Calu3 (cell line): ENCODE measurements around the gene SLITRK5. TPM values are rescaled to one million over a fixed set of nuclear protein-coding genes. Genes with fewer than 3 reads are reported as not detected.

Experiments used
- Bru-seq: library from RNA; stranded (reverse); fragments of 400-500 nt; gene quantifications from one replicate; lab custom pipeline; 2021; lab: Mats Ljungman, UMichigan
- BruChase-seq, 2 experiments: library from RNA; stranded (reverse); fragments of 400-500 nt; gene quantifications; one replicate each; lab custom pipeline; 2021; lab: Mats Ljungman, UMichigan
- BruUV-seq: library from RNA; stranded (reverse); fragments of 400-500 nt; replicated peaks from 2 replicates; lab custom pipeline; 2021; lab: Mats Ljungman, UMichigan
- CTCF ChIA-PET: fragments of 300-600 bp; sonication (Branson Sonifier 250); formaldehyde crosslinking; loops from one replicate; lab custom pipeline; 2022; ENCODE audit warnings: antibody characterized with exemption; lab: Charles Lee
- DNase-seq: peaks from one replicate; pipeline ENCODE4 v3.0.0; 2022
- H3K27ac Mint-ChIP-seq: one replicate; pipeline ENCODE4 v1.8.0; 2022; ENCODE audit warnings: mixed read lengths; ENCODE audit not compliant: unreplicated experiment
- H3K27me3 Mint-ChIP-seq: one replicate; pipeline ENCODE4 v1.8.0; 2022; ENCODE audit warnings: mixed read lengths; ENCODE audit not compliant: unreplicated experiment
- H3K36me3 Mint-ChIP-seq: one replicate; pipeline ENCODE4 v1.8.0; 2022; ENCODE audit warnings: mild to moderate bottlenecking, moderate library complexity, mixed read lengths; ENCODE audit not compliant: insufficient read depth, unreplicated experiment
- H3K4me1 Mint-ChIP-seq: one replicate; pipeline ENCODE4 v1.8.0; 2022; ENCODE audit warnings: mild to moderate bottlenecking, low read depth, mixed read lengths; ENCODE audit not compliant: unreplicated experiment
- H3K4me3 Mint-ChIP-seq: one replicate; pipeline ENCODE4 v1.8.0; 2022; ENCODE audit warnings: mild to moderate bottlenecking, low read depth, moderate library complexity, mixed read lengths; ENCODE audit not compliant: unreplicated experiment
- H3K9me3 Mint-ChIP-seq: one replicate; pipeline ENCODE4 v1.8.0; 2022; ENCODE audit warnings: low read depth, mixed read lengths; ENCODE audit not compliant: unreplicated experiment
- CTCF ChIP-seq: fragments of 200-600 bp; IDR thresholded peaks from one replicate; pipeline ENCODE4 v1.8.0; 2022; ENCODE audit warnings: antibody characterized with exemption; ENCODE audit not compliant: unreplicated experiment
- intact Hi-C: fragments of 100-400 bp; cut with micrococcal nuclease; formaldehyde crosslinking; loops from one replicate; pipeline ENCODE4 v1.10.0; 2022; ENCODE audit not compliant: unreplicated experiment
- long read RNA-seq: library from polyadenylated mRNA; stranded (forward); transcript quantifications from one replicate; pipeline ENCODE4 v2.0.0, GENCODE V29; 2022
- total RNA-seq: library from RNA; stranded (reverse); gene quantifications from 2 replicates; pipeline ENCODE4 v1.2.3, GENCODE V29; 2022

The SLITRK5 gene
- total RNA-seq (not detected in 2 replicates), Bru-seq, nascent RNA (not detected), BruChase-seq, experiment 1, labeled RNA remaining after a 6-hour chase (not detected), BruChase-seq, experiment 2, labeled RNA remaining after a 2-hour chase (not detected)
- long read RNA-seq: 0 reads

- Mint-ChIP-seq H3K27me3 (no peaks in the 10 kb centered on the region), H3K36me3 (no peaks in the 10 kb centered on the region), H3K9me3 (peaks cover 2% of the 10 kb centered on the region), H3K27ac (no peak within 1 kb of the TSS), H3K4me1 (no peaks in the 10 kb centered on the region), H3K4me3 (no peak within 1 kb of the TSS)
- intact Hi-C loops: no loop called here
- DNase-seq: no peak
- CTCF ChIA-PET: no interaction called here
- TF ChIP-seq CTCF: no peak
- BruUV-seq: no TSS peak
Observed at GRCh38 chr13:87671031-87671752, at the start of gene SLITRK5. TSS of gene SLITRK5 (plus strand) at chr13:87671371. CDS start at chr13:87675389, 4,018 bp downstream.

- CTCF ChIA-PET: no interaction called here
- no peak for DNase-seq
- intact Hi-C loops: no loop called here
- Mint-ChIP-seq H3K4me1 (no peaks in the 10 kb centered on the region), H3K4me3 (no peak overlapping the region), H3K27ac (no peak overlapping the region), H3K9me3 (peaks cover 2% of the 10 kb centered on the region), H3K36me3 (no peaks in the 10 kb centered on the region), H3K27me3 (no peaks in the 10 kb centered on the region)
- no peak for TF ChIP-seq CTCF
- no TSS peak for BruUV-seq
Observed at GRCh38 chr13:87622971-87623370, 48.2 kb upstream of the SLITRK5 start.

GRCh38 chr13:87656306-87656705 is 14.9 kb upstream of the SLITRK5 start:
- Mint-ChIP-seq H3K9me3 (peaks cover 2% of the 10 kb centered on the region), H3K27ac (no peak overlapping the region), H3K36me3 (no peaks in the 10 kb centered on the region), H3K27me3 (no peaks in the 10 kb centered on the region), H3K4me3 (no peak overlapping the region), H3K4me1 (no peaks in the 10 kb centered on the region)
- CTCF ChIA-PET: no interaction called here
- BruUV-seq: no TSS peak
- TF ChIP-seq CTCF: no peak
- intact Hi-C loops: no loop called here
- no peak for DNase-seq

GRCh38 chr13:87661471-87661870 is 9.7 kb upstream of the SLITRK5 start:
- no peaks in the 10 kb centered on the region for H3K4me1 Mint-ChIP-seq
- no peak for DNase-seq
- no TSS peak for BruUV-seq
- CTCF ChIA-PET: no interaction called here
- no peak overlapping the region for H3K4me3 Mint-ChIP-seq
- H3K27ac Mint-ChIP-seq: no peak overlapping the region
- TF ChIP-seq CTCF: no peak
- intact Hi-C loops: no loop called here
- H3K36me3 Mint-ChIP-seq: no peaks in the 10 kb centered on the region
- no peaks in the 10 kb centered on the region for H3K27me3 Mint-ChIP-seq
- no peaks in the 10 kb centered on the region for H3K9me3 Mint-ChIP-seq
